ENCODE measurements around the gene CST3.

- TF ChIP-seq POLR2AphosphoS5 (IDR thresholded peaks at IDR 0.05; ENCODE audit: low read depth, low read length) = no peak
- TF ChIP-seq, protein P1, sequence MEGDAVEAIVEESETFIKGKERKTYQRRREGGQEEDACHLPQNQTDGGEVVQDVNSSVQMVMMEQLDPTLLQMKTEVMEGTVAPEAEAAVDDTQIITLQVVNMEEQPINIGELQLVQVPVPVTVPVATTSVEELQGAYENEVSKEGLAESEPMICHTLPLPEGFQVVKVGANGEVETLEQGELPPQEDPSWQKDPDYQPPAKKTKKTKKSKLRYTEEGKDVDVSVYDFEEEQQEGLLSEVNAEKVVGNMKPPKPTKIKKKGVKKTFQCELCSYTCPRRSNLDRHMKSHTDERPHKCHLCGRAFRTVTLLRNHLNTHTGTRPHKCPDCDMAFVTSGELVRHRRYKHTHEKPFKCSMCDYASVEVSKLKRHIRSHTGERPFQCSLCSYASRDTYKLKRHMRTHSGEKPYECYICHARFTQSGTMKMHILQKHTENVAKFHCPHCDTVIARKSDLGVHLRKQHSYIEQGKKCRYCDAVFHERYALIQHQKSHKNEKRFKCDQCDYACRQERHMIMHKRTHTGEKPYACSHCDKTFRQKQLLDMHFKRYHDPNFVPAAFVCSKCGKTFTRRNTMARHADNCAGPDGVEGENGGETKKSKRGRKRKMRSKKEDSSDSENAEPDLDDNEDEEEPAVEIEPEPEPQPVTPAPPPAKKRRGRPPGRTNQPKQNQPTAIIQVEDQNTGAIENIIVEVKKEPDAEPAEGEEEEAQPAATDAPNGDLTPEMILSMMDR (IDR thresholded peaks at IDR 0.05) = no peak
- TF ChIP-seq, protein P2, sequence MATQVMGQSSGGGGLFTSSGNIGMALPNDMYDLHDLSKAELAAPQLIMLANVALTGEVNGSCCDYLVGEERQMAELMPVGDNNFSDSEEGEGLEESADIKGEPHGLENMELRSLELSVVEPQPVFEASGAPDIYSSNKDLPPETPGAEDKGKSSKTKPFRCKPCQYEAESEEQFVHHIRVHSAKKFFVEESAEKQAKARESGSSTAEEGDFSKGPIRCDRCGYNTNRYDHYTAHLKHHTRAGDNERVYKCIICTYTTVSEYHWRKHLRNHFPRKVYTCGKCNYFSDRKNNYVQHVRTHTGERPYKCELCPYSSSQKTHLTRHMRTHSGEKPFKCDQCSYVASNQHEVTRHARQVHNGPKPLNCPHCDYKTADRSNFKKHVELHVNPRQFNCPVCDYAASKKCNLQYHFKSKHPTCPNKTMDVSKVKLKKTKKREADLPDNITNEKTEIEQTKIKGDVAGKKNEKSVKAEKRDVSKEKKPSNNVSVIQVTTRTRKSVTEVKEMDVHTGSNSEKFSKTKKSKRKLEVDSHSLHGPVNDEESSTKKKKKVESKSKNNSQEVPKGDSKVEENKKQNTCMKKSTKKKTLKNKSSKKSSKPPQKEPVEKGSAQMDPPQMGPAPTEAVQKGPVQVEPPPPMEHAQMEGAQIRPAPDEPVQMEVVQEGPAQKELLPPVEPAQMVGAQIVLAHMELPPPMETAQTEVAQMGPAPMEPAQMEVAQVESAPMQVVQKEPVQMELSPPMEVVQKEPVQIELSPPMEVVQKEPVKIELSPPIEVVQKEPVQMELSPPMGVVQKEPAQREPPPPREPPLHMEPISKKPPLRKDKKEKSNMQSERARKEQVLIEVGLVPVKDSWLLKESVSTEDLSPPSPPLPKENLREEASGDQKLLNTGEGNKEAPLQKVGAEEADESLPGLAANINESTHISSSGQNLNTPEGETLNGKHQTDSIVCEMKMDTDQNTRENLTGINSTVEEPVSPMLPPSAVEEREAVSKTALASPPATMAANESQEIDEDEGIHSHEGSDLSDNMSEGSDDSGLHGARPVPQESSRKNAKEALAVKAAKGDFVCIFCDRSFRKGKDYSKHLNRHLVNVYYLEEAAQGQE (IDR thresholded peaks at IDR 0.05; ENCODE audit: insufficient read depth in 1 of 2, low read depth in 2 of 2, low read length in 1 of 2) = no peak
These were observed 23.3 kb upstream of the CST3 start for GRCh38 chr20:23661002-23661429.
